DMS 273 (cell line): ENCODE data around the gene ASCL1.

Experiments
- DNase-seq: peaks from one replicate; lab custom pipeline; 2025; ENCODE audit not compliant: unreplicated experiment; lab: John Stamatoyannopoulos, UW

ASCL1 gene

DNA sequence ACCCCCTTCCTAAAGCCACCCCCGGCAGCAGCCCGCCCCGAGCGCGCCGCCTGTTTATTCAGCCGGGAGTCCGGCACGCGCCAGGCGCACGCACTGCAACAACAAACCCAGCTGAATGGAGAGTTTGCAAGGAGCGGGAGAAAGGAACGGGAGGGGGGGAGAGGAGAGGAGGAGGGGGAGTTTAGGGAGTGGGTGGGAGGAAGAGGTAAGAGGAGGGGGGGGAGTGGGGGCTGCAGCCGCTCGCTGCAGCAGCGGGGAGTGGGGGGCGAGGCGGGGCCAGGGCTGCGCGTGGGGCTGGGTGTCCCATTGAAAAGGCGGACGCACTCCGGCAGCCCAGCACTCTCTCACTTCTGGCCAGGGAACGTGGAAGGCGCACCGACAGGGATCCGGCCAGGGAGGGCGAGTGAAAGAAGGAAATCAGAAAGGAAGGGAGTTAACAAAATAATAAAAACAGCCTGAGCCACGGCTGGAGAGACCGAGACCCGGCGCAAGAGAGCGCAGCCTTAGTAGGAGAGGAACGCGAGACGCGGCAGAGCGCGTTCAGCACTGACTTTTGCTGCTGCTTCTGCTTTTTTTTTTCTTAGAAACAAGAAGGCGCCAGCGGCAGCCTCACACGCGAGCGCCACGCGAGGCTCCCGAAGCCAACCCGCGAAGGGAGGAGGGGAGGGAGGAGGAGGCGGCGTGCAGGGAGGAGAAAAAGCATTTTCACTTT, at the start of gene ASCL1:
ASCL1 (plus strand) TSS at position 336 of the 712 bp plus-strand sequence. CDS start 571 bp downstream, outside the sequence.
- DNase-seq, result peak; percentile 64

DNA sequence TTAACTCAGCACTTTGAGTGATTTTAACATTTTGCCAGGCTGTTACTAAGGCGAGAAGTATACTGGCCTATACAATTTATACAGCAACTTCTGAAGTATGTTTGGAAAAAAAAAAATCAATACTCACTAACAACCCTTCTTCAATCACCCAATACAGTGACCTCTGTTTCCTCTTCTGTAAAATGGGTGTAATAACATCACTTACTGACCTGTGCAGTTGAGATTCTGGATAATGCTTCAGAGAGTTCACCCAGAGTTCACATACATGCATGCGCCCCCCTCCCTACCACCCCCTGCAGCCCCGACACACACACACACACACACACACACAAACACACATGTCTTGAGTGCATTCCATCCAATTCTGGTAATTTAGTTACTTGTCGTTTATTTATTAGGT, 49.6 kb upstream of the ASCL1 start:
- no peak for DNase-seq

DNA sequence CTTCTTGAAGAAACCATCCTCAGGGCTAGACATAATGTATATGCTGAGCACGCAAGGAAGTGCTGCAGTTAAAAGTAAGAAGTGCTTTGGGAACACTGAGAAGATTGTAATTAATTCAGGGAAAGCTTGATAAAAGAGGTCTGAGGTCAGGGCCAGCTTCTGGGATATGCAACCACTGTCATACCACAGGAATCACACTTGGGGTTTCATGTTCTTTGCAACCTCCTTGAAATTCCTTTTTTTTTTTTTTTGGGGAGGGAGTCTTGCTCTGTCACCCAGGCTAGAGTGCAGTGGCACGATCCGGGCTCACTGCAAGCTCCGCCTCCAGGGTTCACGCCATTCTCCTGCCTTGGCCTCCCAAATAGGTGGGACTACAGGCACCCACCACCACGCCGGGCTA, 47.3 kb upstream of the ASCL1 start:
- no peak for DNase-seq

DNA sequence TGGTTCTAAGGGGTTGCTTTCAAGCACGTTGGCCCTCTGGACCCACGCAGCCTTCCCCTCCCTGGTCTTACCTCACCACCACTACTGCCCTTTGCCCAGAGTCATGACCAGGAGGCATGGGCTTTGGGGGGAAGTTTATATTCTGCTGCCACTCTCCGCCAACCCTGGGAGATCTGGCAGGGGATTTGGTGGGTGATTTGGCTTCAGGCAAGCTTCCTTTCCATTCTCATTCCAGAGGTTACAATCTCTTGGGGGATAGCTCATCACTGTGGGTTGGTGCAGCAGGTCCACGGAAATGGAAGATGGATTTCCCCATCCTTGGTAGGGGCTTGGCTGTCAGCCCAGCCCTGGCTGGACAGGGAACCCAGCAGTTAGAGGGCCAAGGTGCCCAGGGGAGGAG, 46.7 kb upstream of the ASCL1 start:
- no peak for DNase-seq

DNA sequence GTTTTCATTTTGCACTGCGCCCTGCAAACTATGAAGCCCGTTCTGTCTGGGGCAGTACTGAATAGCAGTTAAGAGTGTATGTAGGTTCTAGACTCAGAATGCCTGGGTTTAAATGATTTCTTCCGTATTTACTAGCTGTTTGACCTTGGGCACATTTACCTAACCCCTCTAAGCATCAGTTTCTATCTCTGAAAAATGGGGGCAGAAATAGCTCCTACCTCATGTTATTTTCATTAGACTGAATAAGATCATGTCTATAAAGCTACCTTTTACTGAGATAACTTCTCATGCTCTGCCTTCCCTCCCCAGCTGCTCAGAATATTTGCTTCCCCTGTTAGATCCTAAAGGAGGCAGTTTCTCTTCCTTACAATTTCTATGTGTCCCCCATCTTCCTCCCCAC, 46.2 kb upstream of the ASCL1 start:
- DNase-seq, result no peak

DNA sequence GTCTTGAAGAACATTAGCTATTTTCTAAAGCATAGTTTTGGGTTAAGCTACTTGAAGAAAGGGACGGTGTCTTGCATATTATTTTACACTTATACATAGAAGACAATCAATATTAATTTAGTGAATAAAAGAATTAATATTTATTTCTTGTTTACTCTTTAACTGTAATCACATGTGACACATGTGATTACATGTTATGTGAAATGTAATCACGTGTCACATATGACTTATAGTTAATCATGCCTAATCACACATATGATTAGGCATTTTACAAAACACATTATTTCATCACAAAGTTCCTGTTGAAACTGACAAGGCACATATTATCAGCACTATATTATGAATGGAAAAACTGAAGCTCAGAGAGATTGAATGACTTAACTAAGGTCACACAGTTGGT, 45.2 kb upstream of the ASCL1 start:
- no peak for DNase-seq

DNA sequence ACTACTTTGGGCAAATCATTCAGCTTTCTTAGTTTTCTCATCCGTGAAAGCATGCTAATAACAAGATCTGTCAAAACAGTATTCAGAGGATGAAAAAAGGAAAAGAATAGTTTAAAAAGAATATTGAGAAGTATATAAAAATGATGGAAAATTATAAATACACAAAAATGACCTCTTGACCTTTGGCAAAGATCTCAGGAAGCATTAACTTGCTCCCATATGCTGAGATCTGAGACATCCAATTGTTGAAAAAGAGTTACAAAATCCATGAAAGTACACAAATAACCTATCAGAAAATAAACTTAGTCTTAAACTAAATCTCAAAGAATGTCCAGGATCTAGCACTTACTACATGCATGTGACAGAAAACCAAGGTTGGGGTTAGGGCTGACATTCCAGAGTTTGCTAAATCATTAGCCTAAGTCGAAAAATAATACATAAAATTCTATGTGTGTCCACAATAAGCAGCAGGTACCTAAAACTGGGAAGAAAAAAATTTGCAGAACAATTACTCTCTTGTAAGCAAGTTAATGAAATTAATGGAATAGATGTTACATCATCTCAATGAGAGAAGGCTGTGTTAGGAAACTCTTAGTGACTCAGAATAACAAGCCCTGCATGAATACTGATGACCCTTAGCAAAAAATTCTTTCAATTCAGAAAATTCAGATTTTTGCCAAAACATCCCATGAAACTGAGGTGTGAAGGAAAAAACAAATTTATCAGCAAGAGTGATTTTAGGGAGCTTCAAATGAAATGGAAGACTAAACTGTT, 43.8 kb upstream of the ASCL1 start:
- DNase-seq, result no peak

DNA sequence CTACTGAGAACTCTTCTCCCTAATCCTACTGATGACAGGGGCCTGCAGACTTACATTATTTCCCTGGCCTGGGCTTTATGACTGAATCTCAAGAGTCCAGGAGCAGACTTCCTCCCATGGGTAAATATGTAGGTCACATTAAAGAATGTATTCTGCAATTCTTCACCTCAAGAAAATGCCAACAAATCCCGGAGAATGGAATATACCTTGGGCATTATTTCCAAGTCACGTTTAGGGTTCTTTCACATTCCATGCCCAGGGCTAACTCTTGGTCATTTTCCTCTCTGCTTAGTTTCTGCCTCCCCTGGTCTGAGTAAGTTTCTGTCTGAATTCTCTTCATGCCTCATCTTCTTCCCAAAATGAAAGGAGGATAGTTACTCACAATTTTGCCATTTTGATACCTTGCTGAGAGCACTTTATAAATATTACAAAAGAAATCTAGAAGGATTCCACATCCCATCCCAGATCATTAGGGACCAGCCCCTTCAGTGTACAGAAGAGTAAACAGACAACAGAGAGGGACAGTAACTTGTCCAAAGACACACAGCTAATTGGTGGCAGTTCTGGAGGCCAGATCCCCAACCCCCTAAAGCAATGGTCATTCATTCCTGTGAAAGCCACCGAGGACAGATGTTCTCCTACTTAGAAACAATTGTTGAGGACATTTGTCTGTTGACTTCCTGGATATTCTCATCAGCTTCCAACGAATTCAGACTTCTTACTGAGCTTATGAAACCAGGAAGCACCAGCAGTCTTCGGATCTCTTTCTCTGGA, 41.0 kb upstream of the ASCL1 start:
- no peak for DNase-seq

DNA sequence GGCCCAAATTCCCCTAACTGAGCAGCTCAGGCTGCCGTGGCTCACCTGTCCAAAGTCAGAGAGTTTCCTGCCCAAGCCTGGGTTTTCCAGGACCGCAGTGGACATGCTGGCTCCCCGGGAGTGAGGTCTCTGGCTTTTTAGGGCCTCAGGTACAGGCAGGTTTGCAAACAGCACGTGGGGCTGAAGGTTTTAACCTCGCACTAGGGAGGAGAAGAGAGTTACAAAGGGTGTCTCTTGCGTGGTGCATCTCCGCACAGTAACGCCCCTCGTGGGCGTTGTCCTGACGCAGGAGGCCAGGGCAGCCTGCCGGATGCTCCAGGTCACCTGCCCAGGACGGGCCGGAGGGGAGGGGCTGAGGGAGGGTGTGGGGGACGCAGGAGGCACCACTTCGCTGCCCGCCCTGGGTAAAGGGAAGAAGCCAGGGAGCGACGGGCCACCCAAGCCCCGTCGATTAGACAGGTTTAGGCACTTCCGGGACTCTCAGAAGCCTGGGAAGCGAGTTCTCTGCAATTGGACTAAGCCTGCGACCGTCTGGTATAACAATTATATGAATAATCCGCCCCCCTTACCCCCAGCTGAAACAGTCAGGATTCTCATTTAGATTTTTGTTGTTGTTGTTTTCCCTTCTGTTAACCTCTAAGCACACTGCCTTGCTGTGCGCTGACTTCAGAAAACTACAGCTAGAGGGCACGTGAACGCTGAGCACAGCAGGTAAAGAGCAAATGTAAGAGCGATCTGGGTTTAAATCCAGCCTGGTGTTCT, 40.3 kb upstream of the ASCL1 start, which contains the start of gene PAH:
PAH (minus strand) TSS at position 219 of the 762 bp plus-strand sequence; CDS start at position 105, 114 bp downstream.
- no peak for DNase-seq

DNA sequence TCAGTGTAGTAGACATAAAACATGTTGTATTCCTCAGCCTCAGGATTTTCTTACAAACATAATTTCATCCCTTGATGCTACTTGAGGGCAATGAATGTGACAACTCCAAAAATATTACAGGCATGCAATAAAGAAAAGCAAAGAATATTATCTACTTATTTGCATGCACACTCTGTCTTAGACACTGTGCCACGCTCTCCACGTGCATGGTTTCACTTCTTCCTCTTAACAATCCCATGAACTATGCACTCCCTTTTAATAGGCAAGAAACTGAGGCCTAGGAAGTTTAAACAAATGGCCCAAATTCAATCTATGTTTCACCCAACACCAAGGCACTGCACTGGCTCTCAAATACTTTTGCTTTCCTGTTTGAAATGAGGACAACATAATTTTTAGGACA, 38.6 kb upstream of the ASCL1 start:
- no peak for DNase-seq

DNA sequence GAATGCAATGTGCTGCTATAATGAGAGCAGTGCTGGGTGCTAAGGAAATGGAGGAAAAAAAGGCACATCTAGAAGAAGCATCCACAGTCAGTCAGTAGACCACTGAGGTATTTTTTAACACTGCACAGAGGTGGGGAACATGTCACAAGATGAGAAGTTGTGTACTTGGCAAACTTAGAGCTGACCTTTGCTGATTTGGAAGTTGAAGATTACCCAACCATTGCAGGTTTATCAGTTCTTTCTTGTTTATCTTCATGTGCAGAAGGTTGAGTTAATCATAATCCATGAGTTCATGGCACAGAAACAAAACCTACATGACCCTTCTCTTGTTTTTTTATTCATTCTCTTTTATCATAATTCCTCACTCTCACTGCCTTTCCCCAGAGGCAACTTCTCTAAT, 37.2 kb upstream of the ASCL1 start:
- DNase-seq, result no peak

DNA sequence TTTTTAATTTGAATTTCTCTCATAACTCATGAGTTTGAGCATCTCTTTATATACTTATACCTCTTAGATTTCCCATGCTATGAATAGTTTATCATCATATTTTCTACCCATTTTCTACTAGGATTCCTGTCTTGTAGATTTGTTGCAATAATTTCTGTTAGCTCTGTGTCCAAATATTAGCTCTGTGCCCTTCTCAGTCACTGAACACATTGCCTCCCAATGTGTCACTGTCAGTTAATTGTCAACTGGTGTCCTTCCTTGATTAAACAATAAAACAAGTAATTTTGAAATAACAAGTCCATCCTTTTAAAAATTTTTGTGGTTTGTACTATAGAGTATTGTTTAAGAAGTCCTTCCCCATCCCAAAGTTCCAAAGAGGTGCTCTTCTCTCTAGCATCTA, 36.2 kb upstream of the ASCL1 start:
- DNase-seq, result no peak

DNA sequence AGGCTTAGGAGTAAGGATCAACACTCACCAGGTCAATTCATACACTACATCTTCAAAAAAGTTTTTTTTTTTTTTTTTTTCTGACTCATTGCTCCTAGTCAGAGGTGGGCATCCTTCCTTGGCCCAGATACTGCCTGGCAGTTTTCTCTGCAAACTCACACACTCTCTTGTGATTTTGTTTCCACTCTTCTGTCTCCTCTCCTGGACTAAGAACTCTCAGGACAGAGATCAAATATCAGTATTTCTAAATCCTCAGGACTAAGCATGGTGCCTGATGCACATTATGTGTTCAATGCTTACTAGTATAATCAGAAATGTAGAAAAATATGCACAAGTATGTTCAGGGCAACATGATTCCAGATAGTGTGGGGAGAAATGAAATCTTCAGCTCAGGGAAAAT, 30.3 kb upstream of the ASCL1 start:
- no peak for DNase-seq

DNA sequence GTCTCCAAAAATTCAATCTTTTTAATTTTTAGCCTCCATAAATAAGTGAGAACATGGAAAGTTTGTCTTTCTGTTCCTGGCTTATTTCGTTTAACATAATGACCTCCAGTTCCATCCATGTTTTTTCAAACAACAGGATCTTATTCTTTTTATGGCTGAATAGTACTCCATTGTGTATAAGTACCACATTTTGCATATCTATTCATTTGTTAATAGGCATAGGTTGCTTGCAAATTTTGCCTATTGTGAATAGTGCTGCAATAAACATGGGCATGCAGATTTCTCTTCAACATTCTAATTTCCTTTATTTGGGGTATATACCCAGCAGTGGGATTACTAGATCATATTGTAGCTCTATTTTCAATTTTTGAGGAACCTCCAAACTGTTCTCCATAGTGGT, 24.3 kb upstream of the ASCL1 start:
- no peak for DNase-seq

DNA sequence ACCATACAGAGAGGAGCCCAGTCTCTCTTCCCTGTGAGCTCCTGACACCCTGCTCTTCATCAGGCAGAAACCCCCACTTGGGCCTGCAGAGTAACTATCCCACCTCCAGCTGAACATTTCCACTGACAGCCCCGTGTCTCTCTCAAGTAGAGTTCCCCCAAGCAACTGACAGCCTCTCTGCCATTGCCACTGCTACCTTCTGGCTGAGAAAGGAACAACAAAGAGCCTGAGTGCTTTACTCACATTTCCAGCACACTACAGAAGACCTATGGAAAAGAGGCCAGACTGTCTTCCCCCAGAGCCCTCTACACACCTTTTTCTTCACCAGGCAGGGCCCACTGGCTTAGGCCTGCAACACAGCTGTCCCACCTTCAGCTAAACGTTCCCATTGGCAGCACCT, 18.4 kb upstream of the ASCL1 start:
- DNase-seq, result no peak

DNA sequence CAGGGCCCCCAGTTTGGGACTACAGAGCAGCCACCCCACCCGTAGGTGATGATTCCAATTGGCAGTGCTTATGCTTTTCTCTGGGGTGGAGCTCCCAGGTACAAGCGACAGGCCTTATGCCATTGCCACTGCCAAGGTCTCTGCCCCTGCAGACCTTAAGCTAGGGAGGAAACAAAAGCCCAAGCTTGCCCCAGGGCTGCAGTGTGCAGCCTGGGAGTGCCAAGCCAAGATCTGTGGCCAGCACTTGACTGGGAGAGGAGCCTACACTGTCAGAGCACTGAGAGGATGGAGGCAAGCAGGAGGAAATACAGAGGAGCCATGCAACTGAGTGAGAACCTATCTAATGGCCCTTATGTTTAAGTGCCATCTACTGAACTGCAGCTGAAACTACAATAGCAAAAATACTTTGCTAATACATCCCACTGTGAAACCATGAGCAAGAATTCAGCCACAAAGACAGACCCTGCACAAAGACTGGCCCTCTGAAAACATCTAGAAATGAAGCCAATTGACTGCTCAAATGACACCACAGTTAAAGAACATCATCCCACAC, 17.7 kb upstream of the ASCL1 start:
- no peak for DNase-seq

DNA sequence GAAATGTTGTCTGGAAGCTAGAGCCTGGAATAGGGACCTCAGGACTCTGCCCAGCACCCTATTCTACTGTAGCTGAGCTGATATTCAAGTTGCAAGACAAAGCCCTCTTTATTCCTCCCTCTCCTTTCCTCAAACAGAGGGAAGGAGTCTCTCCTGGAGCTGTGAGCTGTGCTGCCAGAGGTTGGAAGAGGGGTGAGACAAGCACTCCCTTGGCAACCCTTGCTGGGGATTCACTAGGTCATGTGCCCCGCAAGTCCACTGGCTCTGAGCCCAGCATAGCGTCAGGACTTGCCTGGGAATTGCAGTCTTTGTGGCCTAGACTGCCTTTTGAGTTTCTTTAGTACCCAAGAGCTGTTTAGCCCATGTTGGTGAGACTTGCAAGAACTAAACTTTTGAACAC, 11.4 kb upstream of the ASCL1 start:
- peak; percentile 3 for DNase-seq

DNA sequence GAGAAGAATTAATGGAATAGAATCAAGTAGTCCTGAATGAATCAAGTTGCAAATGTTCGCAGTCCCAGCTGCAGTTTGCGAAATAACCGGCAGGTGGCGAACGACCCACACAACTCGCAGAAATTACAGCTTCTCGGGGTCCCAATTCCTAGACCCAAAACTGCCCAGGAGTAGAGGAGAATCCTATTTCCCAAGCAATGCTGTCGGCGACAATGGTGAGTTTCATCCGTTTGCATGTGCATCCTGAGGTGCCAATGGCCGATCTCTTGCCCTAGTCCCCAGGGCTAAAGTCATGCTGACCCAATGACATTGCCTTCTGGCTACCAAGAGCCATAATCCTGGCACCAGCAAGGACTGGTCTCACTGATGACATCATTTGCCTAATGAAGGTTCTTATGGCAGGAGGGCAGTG, 8.5 kb upstream of the ASCL1 start:
- DNase-seq, result peak; percentile 70

DNA sequence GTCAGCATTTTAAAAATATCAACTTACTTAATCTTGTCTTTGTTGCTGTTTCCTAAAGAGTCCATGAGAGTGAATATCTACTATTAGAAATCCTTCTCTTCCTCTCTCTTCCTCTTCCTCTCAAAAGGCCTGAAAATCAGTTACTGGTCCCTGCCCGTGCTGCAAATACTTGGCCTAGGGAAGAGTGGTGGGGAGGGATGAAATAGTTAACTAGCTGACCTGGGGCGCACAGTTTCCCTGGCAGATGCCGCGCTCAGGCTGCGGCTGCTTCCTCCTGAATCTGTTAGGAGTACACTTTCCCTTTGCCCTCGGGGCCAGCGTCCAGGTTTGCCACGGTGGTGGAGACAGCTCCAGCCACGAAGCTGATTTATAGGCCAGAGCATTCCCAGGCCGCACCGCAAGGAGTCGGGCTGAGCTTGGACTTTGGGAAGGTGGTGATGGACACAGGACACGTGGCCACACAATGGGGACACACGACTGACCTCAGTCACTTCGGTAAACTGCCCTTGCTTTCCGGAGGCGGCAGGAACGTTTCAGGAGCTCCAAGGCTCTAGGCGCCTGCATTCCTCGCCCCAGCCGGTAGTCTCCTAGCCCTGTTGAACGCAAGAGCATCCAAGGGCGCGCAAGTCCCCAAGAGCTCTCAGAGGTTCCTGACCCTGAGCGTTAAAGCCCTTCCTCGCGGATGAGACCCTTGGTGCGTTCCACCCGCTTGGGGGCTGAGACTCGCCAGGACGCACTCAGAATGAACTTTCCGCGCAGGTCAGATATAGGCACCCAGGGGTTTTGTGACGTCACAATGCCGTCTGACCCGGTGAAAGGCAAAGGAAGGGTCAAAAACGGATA, 7.1 kb upstream of the ASCL1 start:
- DNase-seq, result no peak
